Gastrocnemius medialis (tissue), 4 donors: ENCODE data around the gene SLC30A2. TPM values are rescaled to one million over a fixed set of nuclear protein-coding genes. Genes with fewer than 3 reads are reported as not detected.

Experiments
- ATAC-seq, 2 donors: fragments of 150-250 bp; one replicate each; pipeline ENCODE4 v1.9.1; 2016
- DNase-seq, 2 donors: peaks; one replicate each; pipeline ENCODE4 v3.0.0-alpha.2; 2019
- H3K27ac ChIP-seq, 4 donors: fragments of 200-600 bp; sonication (generic); 1 replicate in 1 of 4; 2 replicates in 3 of 4; pipeline ENCODE4 v1.5.1; 2016 to 2018; ENCODE audit warnings: mild to moderate bottlenecking in 2 of 4, moderate library complexity in 1 of 4
- H3K27me3 ChIP-seq, 3 donors: fragments of 200-600 bp; sonication (generic) in 2 of 3; 1 replicate in 1 of 3; 2 replicates in 2 of 3; pipeline versions ENCODE4 v1.5.1 to v1.6.0; 2016 to 2019; ENCODE audit warnings: mild to moderate bottlenecking in 1 of 3, moderate library complexity in 1 of 3
- H3K36me3 ChIP-seq, 2 donors: fragments of 200-600 bp; sonication (generic) in 1 of 2; one replicate each; pipeline ENCODE4 v1.5.1; 2017 to 2018
- H3K4me1 ChIP-seq, 2 donors: fragments of 200-600 bp; sonication (generic) in 1 of 2; one replicate each; pipeline ENCODE4 v1.5.1; 2016 to 2017; ENCODE audit warnings: mild to moderate bottlenecking in 2 of 2
- H3K4me3 ChIP-seq, 4 donors: fragments of 200-600 bp; sonication (generic) in 3 of 4; 1 replicate in 1 of 4; 2 replicates in 3 of 4; pipeline ENCODE4 v1.5.1; 2016 to 2019; ENCODE audit warnings: mild to moderate bottlenecking in 2 of 4
- H3K9me3 ChIP-seq, 3 donors: fragments of 200-600 bp; sonication (generic) in 2 of 3; 1 replicate in 1 of 3; 2 replicates in 2 of 3; pipeline ENCODE4 v1.5.1; 2016 to 2019
- POLR2A ChIP-seq, 2 donors: fragments of 450-650 bp; IDR thresholded peaks; one replicate each; pipeline ENCODE4 v1.6.1; 2017; ENCODE audit warnings: antibody characterized with exemption in 2 of 2, mild to moderate bottlenecking in 2 of 2, moderate library complexity in 2 of 2
- in situ Hi-C, 4 donors: fragments of 200-750 bp; cut with MboI; loops; one replicate each; pipeline versions ENCODE4 v1.15.0 to v1.8.0; 2017; ENCODE audit warnings: low sequenced_read_pairs in 4 of 4
- intact Hi-C: fragments of 100-400 bp; cut with DNase I; formaldehyde crosslinking; loops from one replicate; pipeline ENCODE4 v1.15.1; 2023; ENCODE audit warnings: low total_unique reads
- total RNA-seq, 4 donors: library from RNA; depleted of rRNA; stranded (reverse); fragments of >200 nt; gene quantifications; one replicate each; pipeline versions ENCODE4 v1.1.0 to v1.2.3, GENCODE V29; 2016
- TF ChIP-seq, protein P1 (sequence below), 5 experiments: fragments of 450-650 bp in 3 of 5; fragments of 200-600 bp in 2 of 5; sonication (generic) in 2 of 5; IDR thresholded peaks in 4 of 5; conservative IDR thresholded peaks in 1 of 5; 1 replicate in 4 of 5; 2 replicates in 1 of 5; pipeline ENCODE4 v1.5.1; 2016 to 2019; ENCODE audit warnings: antibody characterized with exemption in 5 of 5, mild to moderate bottlenecking in 3 of 5, moderate library complexity in 3 of 5

The SLC30A2 gene
- total RNA-seq, 4 donors from 2014 or later = 1.2 to 5.2 (median 3.1) TPM

- ATAC-seq (no peak), DNase-seq (no peak)
- no peak overlapping the region for H3K4me3 ChIP-seq
- intact Hi-C loops = no loop called here
- H3K4me1 ChIP-seq = peaks cover 47% of the 10 kb centered on the region in 2 donors
- H3K27me3 ChIP-seq = no peaks in the 10 kb centered on the region
- no peaks in the 10 kb centered on the region for H3K9me3 ChIP-seq
- H3K36me3 ChIP-seq = peaks cover 0 to 30% of the 10 kb centered on the region in 2 donors
- H3K27ac ChIP-seq = peak overlapping the region; percentile 16 to 72 (median 66)
- in situ Hi-C loops = no loop called here
- TF ChIP-seq, protein P1, sequence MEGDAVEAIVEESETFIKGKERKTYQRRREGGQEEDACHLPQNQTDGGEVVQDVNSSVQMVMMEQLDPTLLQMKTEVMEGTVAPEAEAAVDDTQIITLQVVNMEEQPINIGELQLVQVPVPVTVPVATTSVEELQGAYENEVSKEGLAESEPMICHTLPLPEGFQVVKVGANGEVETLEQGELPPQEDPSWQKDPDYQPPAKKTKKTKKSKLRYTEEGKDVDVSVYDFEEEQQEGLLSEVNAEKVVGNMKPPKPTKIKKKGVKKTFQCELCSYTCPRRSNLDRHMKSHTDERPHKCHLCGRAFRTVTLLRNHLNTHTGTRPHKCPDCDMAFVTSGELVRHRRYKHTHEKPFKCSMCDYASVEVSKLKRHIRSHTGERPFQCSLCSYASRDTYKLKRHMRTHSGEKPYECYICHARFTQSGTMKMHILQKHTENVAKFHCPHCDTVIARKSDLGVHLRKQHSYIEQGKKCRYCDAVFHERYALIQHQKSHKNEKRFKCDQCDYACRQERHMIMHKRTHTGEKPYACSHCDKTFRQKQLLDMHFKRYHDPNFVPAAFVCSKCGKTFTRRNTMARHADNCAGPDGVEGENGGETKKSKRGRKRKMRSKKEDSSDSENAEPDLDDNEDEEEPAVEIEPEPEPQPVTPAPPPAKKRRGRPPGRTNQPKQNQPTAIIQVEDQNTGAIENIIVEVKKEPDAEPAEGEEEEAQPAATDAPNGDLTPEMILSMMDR (IDR thresholded peaks at IDR 0.05 in 4 of 5, conservative IDR thresholded peaks at IDR 0.05 in 1 of 5) = no peak
- no peak for TF ChIP-seq POLR2A (IDR thresholded peaks at IDR 0.05)
Measured at GRCh38 chr1:25987951-25988350, 58.0 kb downstream of the SLC30A2 start.

Other genes starting within 250 kb of the SLC30A2 start
- 10 to 100 TPM; 20.0 to 51.0 (median 43.3) TPM for gene SELENON, start 245.9 kb downstream of the SLC30A2 start, total RNA-seq
- 100 to 1,000 TPM; 123 to 186 (median 170) TPM for gene MTFR1L, start 226.2 kb downstream of the SLC30A2 start, total RNA-seq
- gene AUNIP, start 186.7 kb downstream of the SLC30A2 start, total RNA-seq = not detected
- gene PAQR7, start 170.4 kb downstream of the SLC30A2 start, total RNA-seq = 1 to 10 TPM; 1.4 to 3.7 (median 2.1) TPM
- 10 to 100 TPM in 2 of 4 donors, 1 to 10 TPM in 2; 4.7 to 20.7 (median 13.7) TPM for gene STMN1, start 139.7 kb downstream of the SLC30A2 start, total RNA-seq
- 10 to 100 TPM in 3 of 4 donors, 1 to 10 TPM in 1; 9.0 to 35.5 (median 16.1) TPM for gene PAFAH2, start 48.1 kb downstream of the SLC30A2 start, total RNA-seq
- under 1 TPM in 2 of 4 donors, not detected in 2; 0.33 to 0.95 TPM for gene EXTL1, start 24.3 kb downstream of the SLC30A2 start, total RNA-seq
- gene TRIM63, start 21.5 kb upstream of the SLC30A2 start, total RNA-seq = 1,000 to 10,000 TPM; 1,040 to 4,298 (median 2,203) TPM
- gene PDIK1L, start 65.7 kb upstream of the SLC30A2 start, total RNA-seq = 1 to 10 TPM; 4.4 to 8.7 (median 5.9) TPM
- gene FAM110D, start 113.0 kb upstream of the SLC30A2 start, total RNA-seq = 1 to 10 TPM; 3.1 to 5.2 (median 4.2) TPM
- gene C1orf232, start 122.8 kb upstream of the SLC30A2 start, total RNA-seq = not detected
- 100 to 1,000 TPM in 2 of 4 donors, 10 to 100 TPM in 2; 39.6 to 135 (median 97.3) TPM for gene ZNF593, start 123.8 kb upstream of the SLC30A2 start, total RNA-seq
- gene ZNF593OS, start 125.7 kb upstream of the SLC30A2 start, total RNA-seq = under 1 TPM in 2 of 4 donors, not detected in 2; 0.66 TPM
- gene CNKSR1, start 131.4 kb upstream of the SLC30A2 start, total RNA-seq = 10 to 100 TPM; 23.7 to 50.6 (median 44.6) TPM
- gene CATSPER4, start 144.5 kb upstream of the SLC30A2 start, total RNA-seq = not detected
- gene CEP85, start 188.1 kb upstream of the SLC30A2 start, total RNA-seq = 10 to 100 TPM; 28.5 to 61.6 (median 41.3) TPM
- gene SH3BGRL3, start 234.0 kb upstream of the SLC30A2 start, total RNA-seq = 10 to 100 TPM; 10.3 to 16.9 (median 13.1) TPM